HEK293 (cell line): ENCODE results near the gene TLL1.

ENCODE experiments used
- SALL2 ChIP-seq: fragments of 450-650 bp; formaldehyde crosslinking; IDR thresholded peaks from 2 replicates; pipeline ENCODE4 v1.5.0; 2017; ENCODE audit warnings: missing biosample characterization, mild to moderate bottlenecking, missing genetic modification characterization, borderline replicate concordance
- ZNF292 ChIP-seq: fragments of 450-650 bp; formaldehyde crosslinking; IDR thresholded peaks from 2 replicates; pipeline ENCODE4 v1.5.1; 2016; ENCODE audit warnings: low read depth, missing biosample characterization, missing genetic modification characterization, borderline replicate concordance
- ZNF530 ChIP-seq: fragments of 450-650 bp; formaldehyde crosslinking; IDR thresholded peaks from 2 replicates; pipeline ENCODE4 v1.5.1; 2016; ENCODE audit warnings: low read depth, missing biosample characterization, missing genetic modification characterization
- TF ChIP-seq, protein P1 (sequence below): fragments of 450-650 bp; formaldehyde crosslinking; IDR thresholded peaks from 2 replicates; pipeline ENCODE4 v1.5.1; 2016; ENCODE audit warnings: missing biosample characterization, missing genetic modification characterization
- TF ChIP-seq, protein P2 (sequence below): fragments of 450-650 bp; formaldehyde crosslinking; IDR thresholded peaks from 2 replicates; pipeline ENCODE4 v1.5.1; 2017; ENCODE audit warnings: missing biosample characterization, mild to moderate bottlenecking, missing genetic modification characterization, moderate library complexity

DNA sequence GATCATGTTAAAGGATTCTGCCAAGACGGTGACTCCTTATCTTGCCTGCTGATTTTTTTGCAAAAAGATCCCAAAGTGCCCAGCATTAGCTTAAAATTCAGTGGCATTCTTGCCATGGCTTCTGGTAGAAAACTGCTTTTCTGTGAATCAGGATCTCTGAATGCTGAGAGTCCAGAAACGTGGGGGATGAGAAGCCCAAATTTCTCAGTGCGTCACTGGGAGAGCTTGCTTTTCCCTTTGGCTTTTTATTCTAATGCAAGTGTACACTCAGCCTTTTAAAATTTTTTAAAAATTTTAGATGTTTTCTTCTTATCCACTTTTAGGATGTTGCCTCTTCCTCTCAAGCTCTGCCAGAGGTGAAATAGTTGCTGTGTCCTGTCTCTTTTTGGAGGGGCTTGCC lies 98.4 kb downstream of the TLL1 start:
- no peak for TF ChIP-seq SALL2 (tag by site-specific recombination)
- TF ChIP-seq, protein P1, sequence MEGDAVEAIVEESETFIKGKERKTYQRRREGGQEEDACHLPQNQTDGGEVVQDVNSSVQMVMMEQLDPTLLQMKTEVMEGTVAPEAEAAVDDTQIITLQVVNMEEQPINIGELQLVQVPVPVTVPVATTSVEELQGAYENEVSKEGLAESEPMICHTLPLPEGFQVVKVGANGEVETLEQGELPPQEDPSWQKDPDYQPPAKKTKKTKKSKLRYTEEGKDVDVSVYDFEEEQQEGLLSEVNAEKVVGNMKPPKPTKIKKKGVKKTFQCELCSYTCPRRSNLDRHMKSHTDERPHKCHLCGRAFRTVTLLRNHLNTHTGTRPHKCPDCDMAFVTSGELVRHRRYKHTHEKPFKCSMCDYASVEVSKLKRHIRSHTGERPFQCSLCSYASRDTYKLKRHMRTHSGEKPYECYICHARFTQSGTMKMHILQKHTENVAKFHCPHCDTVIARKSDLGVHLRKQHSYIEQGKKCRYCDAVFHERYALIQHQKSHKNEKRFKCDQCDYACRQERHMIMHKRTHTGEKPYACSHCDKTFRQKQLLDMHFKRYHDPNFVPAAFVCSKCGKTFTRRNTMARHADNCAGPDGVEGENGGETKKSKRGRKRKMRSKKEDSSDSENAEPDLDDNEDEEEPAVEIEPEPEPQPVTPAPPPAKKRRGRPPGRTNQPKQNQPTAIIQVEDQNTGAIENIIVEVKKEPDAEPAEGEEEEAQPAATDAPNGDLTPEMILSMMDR (tag by site-specific recombination): no peak
- no peak for TF ChIP-seq ZNF292 (tag by site-specific recombination)
- TF ChIP-seq, protein P2, sequence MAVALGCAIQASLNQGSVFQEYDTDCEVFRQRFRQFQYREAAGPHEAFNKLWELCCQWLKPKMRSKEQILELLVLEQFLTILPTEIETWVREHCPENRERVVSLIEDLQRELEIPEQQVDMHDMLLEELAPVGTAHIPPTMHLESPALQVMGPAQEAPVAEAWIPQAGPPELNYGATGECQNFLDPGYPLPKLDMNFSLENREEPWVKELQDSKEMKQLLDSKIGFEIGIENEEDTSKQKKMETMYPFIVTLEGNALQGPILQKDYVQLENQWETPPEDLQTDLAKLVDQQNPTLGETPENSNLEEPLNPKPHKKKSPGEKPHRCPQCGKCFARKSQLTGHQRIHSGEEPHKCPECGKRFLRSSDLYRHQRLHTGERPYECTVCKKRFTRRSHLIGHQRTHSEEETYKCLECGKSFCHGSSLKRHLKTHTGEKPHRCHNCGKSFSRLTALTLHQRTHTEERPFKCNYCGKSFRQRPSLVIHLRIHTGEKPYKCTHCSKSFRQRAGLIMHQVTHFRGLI (tag by site-specific recombination): no peak
- no peak for TF ChIP-seq ZNF530 (tag by site-specific recombination)
